SW480 (cell line): ENCODE data around the gene CPXM2.

Source experiments
- DNase-seq: peaks from one replicate; pipeline ENCODE4 v3.0.0-alpha.2; 2016; ENCODE audit warnings: low spot score

Gene CPXM2

GRCh38 chr10:123869020-123869414 is 22.6 kb downstream of the CPXM2 start:
- DNase-seq: no peak

GRCh38 chr10:123868038-123869019 is 23.3 kb downstream of the CPXM2 start:
- no peak for DNase-seq

DNA sequence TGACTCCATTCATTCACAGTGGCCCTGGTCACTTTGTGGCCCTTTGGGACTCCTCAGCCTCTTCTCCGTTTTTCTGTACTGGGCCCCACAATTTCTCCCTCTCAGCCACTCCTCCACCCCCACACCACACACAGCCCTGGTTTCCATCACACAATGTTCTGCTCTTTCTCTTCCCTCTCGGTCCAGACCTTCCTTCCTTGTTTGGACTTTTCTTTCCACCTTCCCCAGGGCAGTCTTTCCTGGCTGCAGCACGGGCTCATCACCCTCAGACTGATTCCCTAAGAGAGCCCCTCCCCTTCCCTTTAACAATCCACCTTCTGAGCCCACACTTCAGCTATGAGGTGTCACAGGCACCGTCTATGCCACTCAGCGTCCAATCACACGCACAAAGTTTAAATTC is 25.7 kb downstream of the CPXM2 start:
- DNase-seq: no peak

DNA sequence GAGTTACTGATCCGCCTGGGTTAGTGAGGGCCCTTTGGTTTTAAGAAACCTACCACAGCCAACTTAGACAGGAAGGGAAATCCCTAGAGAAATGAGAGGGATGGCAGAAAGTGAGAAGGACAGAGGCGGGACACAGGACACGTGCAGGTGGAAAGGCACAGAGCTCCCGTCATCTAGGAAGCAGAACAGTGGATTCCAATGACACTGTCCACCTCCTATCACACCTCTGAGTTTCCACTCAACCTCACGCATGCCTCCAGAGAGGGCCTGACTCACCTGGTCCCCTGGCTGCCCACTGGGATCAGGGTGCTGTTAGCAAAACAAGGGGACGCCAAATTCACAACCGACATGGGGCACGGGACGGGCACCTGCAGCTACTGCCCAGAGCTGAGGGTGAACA is 26.3 kb downstream of the CPXM2 start:
- no peak for DNase-seq

- no peak for DNase-seq
Measured at GRCh38 chr10:123864923-123865322, 26.7 kb downstream of the CPXM2 start.

- DNase-seq: no peak
Measured at GRCh38 chr10:123863721-123864482, 27.7 kb downstream of the CPXM2 start.

- no peak for DNase-seq
Measured at GRCh38 chr10:123863183-123863575, 28.4 kb downstream of the CPXM2 start.

GRCh38 chr10:123862421-123863182 is 29.0 kb downstream of the CPXM2 start:
- no peak for DNase-seq

DNA sequence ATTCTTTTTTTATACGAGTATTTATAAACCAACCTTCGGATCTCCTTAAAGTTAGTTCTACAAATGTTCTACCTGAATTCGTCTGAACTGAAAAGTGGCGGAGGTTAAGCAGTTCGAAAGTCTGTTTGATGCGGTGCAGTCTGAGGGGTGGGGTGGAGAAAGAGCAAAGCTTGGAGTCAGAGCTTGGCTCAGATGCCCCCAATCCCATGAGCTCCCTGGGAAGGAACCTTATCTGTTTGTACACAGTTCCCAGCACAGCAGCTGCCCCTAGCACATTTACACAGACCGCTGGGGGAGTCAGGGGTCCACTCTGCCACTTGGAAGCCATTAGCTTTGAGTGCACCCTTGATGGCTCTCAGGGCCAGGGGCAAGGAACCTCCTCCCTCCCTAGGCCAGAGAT is 30.8 kb downstream of the CPXM2 start:
- DNase-seq: no peak

DNA sequence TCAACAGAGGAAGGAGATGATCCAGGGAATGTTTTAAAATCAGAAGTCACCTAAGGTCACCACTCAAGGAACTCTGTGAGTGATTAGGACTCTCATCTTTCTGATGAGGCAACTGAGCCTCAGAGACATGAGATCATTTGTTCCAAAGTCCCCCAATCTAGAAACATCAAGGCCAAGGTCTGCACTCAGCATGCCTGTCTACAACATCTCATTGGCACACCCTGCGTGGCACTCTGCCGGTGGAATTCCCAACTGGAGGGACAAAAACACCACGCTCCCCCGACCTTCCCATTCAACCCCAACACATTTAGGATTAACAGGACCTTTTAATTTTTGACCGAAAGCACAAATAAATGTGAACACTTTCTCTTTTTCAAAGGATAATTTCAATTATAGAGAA is 31.4 kb downstream of the CPXM2 start:
- no peak for DNase-seq

DNA sequence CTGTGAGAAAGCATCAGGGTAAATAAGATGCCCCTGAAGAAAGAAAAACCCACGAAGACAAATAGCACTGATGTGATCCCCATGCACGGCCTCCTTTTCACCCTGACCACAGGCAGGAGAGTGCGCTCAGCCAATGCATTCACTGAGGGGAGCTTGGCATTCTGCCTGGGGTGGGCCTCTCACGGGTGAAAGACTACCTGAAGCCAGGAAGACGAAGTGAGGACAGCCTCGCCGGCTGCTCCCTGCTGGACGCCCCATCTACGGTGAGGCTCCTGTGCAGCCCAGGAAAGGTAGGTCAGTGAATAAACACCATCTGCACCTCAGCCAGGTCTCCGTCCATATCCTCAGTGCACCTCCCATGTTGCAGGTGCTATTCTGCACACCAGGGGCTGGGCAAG is 32.0 kb downstream of the CPXM2 start:
- DNase-seq: no peak

DNA sequence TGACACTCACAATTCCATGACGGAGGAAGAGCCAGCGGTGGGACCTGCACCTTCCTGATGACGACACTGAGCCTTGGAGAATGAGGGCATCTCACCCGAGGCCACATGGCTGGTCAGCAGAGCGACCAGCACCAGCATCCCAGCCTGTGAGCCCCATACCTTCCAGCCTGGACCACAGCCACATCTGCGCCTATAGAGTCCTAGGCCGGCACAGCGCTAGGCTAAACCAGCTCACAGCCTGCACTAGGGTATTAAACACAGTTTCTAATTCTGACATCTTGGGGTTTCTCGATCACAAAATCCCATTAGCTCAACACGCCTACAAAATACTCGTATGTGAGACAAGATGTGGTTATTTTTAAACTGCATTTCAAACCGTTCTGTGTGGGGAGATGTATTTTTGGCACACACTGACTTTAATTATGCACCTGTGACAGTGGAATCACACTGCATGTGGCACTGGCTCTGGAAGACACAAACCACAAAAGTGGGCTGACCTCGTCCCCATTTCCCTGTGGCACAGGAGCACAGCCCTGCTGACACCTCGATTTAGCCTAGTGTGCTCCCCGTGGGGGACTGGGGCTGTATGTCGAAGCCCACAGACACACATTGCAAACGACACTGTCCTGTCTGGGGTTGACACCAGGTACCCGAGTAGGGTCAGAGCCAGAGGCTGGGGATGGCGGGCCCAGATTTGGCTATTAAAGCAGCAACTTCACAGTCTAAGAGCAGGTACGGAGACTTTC is 32.5 kb downstream of the CPXM2 start:
- DNase-seq: no peak

- DNase-seq: peak; percentile 7
Measured at GRCh38 chr10:123858077-123858681, 33.4 kb downstream of the CPXM2 start.

DNA sequence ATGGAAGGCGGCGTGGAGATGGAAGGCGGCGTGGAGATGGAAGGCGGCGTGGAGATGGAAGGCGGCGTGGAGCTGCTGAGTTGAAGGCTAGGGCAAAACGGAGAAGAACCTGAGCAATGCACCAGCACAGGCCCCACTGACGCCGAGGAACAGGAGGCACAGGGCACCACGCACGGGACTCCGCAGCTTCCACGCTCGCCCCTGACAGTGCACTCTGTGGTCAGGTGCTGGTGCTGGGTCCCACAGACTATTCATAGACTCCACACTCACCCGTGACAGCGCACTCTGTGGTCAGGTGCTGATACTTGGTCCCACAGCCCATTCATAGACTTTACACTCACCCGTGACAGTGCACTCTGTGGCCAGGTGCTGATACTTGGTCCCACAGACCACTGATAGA is 34.0 kb downstream of the CPXM2 start:
- no peak for DNase-seq

DNA sequence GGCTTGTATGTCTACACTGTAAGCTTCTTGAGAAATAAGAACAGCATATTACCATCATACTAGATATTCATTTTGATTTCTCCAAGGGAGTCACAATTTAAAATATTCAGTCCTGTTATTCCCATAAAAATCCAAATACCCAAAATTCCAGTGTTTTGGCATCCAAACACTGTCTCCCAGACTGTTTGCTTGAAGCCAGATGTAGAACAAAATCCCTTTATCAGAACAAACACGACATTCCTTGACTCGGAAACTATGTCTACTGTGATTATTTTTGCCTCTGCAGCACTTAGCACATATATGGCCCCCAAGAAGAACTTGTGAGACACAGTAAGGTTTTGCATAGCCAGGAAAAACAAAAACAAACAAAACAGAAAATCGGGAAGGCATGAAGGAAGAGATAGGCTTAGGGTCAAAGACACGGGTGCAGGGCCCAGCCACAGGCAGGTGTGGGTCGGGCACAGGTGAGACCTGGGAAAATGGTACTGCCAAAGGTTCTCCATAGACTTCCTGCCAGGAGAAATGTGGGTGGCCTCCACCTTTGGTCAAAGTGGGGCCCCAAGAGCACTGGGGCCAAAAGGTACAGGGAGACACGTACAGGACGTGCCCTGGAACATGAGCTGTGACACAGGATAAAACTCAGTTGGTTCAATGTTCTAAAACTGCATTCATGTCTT is 36.5 kb downstream of the CPXM2 start:
- DNase-seq: no peak

DNA sequence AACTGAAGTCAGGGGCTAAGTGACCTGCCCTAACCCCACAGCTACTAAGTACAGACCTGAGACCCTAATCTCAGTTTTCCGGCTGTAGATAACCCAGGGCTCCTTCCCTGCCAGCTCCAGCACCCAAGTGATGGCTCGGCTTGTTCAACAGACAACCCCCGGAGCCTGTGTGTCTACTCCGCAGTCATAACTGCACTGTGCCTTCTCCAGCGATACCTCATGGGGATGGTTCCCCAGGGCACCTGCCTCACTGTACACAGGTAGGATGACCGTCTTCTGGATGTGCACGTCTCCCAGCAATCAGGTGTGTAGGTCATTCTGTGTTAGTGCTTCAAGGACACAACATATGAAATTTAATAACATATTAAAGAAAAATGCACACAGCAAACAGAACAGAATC is 37.1 kb downstream of the CPXM2 start:
- DNase-seq: no peak

DNA sequence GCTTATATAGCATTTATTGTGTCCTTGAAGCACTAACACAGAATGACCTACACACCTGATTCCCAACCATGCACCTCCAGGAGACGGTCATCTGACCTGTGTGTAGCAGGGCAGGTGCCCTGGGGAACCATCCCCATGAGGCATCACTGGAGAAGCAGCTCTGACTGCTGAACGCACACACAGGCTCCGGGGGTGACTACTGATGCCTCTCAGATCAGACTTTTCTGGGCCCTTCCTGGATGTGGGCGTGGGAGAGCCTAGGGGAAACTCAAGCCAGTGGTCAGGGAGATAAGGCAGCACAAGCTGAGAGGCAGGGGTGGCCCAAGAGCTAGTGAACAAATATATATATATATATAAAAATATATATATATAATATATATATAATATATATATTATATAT is 37.6 kb downstream of the CPXM2 start:
- DNase-seq: no peak

GRCh38 chr10:123852411-123852951 is 39.1 kb downstream of the CPXM2 start:
- no peak for DNase-seq

DNA sequence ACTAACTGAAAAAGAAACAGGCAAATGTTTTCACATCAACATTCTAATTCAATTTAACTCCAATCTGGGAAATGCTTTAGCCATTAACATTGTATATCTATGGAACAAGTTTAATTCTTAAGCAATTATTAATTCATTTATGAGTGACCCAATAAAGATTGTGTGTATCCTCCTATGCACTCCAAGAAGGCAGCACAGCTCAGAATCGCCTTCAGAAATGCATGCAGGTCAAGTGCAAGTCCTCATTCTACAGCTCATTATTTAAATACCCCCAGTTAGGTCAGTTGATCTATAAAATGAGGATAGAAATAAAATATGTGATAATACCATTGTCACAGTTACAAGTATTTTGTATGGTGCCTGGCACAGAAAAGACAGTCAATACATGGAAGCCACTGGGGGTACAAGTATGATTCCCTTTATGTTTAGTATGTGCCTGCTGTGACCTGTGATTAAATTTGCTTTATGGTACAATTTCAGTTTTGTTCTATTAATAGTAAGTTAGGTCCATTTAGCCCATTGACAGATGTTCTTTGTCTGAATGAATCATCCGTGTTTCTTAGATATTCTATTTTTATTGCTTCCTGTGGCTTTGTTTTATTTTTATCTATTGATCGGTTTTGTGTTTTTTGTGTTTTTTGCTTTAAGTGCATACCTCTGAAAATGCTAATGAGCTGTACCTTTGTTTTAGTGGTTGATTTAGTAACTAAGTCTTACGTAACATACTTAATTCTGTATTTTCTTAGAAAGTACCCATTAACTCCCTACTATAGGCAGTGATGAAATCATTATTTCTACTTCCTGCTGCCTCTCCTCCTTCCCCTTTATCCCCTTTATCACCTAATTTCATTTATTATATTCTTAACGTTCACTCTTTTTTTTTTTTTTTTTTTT is 42.8 kb downstream of the CPXM2 start:
- peak; percentile 42 for DNase-seq
